HG03565 (cell line): Measurements from ENCODE around the gene DIMT1.

Source experiments
- ATAC-seq: cut with Tn5 transposase; IDR thresholded peaks from one replicate; pipeline ENCODE4 v1.9.1; 2021; ENCODE audit warnings: mild to moderate bottlenecking, moderate library complexity; ENCODE audit not compliant: unreplicated experiment

DIMT1 gene

GRCh38 chr5:62371409-62371808 lies 32.3 kb downstream of the DIMT1 start:
- no peak for ATAC-seq

DNA sequence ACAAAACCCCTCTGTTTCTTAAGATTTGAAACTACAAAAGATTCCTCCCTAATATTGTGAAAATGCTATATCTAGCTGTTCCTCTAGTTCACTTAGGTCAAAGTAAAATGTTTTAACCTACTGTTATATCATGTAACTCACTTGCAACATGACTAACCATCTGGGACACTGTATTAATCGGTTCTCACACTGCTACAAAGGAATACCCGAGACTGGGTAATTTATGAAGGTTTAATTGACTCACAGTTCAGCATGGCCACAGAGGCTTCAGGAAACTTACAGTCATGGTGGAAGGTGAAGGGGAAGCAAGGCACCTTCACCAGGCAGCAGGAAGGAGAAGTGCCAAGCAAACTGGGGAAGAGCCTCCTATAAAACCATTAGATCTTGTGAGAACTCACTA lies 34.7 kb downstream of the DIMT1 start:
- ATAC-seq, result no peak

DNA sequence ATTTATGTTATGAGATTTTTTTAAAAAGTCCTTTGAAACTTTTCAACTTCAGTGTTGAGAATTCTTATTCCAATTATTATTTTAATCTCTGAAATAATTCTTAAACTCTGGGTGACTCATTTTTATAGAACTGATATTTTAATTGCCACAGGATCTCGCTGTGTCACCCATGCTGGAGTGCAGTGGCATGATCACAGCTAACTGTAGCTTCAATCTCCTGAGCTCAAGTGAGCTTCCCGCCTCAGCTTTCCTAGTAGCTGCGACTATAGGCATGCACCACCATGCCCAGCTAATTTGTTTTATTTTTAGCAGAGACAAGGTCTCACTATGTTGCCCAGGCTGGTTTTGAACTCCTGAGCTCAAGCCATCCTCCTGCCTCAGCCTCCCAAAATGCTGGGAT lies 41.0 kb downstream of the DIMT1 start:
- ATAC-seq, result no peak

DNA sequence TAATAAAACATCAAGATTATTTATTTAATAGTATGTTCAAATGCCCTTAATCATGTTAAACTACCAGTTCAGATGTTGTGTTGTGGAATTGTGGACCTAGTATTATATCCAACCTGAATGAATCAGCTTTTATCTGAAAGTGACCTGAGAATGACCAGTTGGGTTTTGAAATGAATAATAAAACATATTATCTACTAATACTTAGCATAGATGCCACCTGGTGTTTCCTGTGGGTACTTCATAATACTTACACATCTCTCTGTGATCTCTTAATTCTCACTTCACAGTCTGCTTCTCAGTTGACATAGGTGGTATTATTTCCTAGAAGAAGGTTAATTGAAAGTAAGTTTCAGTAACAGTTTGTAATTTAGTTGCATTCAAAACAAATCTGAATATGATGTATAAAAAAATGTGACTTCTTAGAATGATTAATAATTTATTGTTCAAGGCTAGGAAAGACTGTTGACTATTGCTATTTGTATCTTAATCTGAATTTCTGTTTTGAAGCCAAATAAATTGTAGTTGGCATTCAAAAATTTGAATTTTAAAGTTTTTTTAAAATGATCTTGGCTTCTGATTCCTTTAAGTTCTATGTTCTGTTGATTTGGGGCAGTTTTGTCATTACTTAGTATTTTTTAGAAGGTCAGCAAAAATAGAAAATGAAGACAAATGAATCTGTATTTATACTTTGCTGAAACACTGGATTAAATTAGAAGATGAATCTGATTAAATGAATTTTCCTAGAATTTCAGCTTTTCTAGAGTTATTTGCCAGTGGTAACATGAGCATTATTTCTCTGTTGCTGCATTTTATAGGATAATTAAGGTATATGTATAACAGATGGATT lies 49.5 kb downstream of the DIMT1 start:
- peak; percentile 92 for ATAC-seq

DNA sequence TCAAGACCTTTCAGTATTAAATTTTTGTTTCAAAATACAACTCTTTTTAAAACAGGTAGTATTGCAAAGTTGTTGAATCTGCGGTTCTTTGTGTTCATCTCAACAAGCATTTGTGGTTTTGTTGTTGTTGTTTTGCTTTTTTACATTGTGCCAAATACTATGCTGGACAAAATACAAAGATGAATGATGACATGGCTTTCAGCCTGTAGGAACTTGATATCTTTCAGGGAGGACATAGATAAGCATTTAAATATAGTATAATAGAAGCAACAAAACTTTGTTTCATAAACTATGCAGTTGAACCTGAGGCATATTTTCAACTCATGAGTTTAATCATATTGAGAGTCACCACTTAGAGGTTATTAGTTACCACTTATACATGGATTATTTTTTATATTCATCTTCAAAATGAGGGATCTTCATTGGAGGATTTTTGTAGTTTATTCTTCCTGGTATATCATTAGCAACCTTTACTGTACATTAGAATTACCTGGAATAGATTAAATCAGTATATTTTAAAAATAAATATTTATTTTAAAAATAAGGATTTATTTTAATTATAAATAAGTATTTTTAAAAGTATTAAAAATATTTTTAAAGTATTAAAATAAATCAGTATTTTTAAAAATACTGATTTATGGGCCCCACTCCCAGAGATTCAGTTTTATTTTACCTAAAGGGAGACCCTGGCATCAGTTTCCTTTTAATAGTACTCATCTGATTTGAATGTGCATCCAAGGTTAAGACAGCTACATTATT lies 54.8 kb downstream of the DIMT1 start:
- no peak for ATAC-seq

DNA sequence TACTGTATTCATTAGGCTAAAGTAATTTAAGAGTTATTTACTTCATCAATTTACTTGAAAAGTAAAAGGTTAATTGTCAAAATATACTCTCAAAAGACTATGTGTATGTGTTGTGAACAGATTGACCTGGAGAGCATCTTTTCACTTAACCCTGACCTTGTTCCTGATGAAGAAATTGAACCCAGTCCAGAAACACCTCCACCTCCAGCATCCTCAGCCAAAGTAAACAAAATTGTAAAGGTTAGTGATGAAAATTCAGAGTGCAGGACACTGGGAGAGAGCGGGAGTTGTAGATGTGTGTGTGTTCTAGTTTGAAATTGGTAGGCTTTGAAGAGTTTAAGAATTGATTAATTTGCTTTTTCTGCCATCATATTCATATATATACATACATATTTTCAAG lies 55.8 kb downstream of the DIMT1 start:
- ATAC-seq, result no peak

DNA sequence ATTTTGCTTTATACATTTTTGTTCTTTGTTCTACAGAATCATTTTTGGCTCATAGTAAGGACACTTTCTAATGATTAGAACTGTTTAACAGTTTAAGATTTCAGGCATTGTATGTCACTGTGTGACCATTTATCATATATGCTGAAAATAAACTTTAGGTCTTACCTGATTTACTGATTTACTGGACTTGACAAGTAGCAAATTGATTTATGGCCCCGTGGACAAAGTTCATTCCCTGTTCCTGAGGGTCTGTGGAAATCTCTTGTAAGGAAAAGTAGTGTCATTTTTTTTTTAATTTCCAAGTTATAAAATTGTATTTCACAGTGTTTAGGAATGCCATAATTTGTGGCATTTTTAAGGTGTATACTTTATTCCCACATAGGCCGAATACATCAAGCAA lies 57.0 kb downstream of the DIMT1 start:
- ATAC-seq, result no peak

DNA sequence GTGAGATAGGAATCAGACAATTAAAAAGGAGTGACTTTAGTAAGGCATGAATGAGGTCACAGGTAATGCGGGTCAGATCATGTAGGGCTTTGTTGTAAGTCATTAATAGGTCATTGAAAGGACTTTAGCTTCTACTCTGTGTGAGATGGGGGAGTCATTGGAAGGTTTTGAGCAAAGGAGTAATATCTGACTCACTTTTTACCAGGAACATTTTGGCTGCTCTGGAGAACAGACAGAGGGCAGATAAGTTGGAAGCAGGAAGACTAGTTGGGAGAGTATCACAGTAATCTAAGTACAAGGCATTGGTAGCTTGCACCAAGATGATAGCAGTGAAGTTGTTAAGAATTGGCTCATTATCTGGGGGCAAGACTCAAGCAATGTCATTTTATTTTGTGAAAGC lies 60.3 kb downstream of the DIMT1 start:
- ATAC-seq, result no peak

- peak; percentile 28 for ATAC-seq
These were observed 61.2 kb downstream of the DIMT1 start for GRCh38 chr5:62342476-62342837.

DNA sequence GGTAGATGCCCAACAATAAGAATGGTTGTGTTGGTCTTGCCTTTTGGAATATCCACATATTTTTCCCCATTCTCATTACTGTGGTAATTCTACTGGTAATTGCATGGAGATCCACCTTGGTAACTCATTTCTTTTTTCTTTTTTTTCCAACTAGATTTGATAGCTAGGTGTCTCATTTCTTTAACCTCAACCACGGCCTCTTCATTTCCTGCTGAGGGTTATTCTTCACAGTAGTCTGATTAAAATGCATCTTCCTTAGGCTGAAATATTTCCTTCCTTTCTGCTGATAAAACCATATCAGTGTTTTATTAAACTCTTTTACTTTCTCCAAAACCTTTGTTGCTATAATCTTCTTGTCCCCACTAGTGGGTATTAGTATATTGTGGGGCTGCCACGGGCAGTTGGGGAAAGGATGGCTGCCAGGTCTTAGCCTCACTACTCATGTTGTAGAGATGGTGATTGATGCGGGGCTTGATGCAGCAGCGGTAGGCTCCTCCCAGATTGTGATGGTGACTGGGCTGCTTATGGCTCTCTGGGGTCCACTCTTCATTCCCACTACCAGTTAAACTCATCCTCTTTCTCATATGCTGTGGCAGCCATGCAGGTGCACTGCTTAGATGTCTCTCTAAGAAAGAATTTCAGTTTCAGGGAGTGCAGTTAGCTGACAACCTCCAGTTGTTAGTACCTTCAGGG lies 61.8 kb downstream of the DIMT1 start:
- ATAC-seq, result peak; percentile 45

DNA sequence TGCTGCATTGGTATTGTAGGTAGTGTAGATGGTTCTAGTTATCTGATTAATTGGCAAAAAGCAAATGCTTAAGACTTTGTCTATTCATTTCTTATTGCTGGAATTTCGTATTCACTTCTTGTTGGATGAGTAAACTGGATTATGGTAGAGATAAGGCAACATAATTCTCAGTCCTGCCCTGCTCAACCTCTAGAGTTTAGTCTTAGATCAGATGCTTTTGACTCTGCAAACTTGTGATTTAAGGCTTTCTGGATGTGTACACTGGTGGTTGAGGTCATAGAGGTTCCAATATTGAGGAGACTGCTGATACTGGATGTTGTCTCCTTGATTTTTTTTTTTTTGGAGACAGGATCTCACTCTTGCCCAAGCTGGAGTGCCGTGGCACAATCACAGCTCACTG lies 62.7 kb downstream of the DIMT1 start:
- no peak for ATAC-seq

DNA sequence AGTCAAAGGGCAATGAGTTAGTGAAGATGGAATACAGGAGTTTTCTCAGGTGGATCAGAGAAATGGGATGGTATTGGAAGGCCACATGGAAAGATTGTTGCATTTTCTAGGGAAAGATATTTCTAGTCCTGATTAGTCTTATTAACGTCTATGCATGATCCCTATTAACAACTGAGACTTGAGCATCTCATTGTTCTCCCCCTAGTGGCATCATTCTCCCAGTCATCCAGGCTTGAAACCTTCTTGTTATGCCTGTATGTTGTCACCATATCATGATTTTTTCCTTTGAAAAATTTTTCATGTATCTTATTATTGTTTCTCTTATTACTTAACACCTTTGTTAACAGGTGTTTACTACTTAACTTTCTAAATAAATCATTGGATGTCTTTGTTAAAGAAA lies 63.3 kb downstream of the DIMT1 start:
- no peak for ATAC-seq
